ENCODE measurements around the gene PRKAG2. TPM values are rescaled to one million over a fixed set of nuclear protein-coding genes. Genes with fewer than 3 reads are reported as not detected.

The PRKAG2 gene
- total RNA-seq, 3 donors from 2014 or later, result 32.3 to 56.6 (median 34.4) TPM

DNA sequence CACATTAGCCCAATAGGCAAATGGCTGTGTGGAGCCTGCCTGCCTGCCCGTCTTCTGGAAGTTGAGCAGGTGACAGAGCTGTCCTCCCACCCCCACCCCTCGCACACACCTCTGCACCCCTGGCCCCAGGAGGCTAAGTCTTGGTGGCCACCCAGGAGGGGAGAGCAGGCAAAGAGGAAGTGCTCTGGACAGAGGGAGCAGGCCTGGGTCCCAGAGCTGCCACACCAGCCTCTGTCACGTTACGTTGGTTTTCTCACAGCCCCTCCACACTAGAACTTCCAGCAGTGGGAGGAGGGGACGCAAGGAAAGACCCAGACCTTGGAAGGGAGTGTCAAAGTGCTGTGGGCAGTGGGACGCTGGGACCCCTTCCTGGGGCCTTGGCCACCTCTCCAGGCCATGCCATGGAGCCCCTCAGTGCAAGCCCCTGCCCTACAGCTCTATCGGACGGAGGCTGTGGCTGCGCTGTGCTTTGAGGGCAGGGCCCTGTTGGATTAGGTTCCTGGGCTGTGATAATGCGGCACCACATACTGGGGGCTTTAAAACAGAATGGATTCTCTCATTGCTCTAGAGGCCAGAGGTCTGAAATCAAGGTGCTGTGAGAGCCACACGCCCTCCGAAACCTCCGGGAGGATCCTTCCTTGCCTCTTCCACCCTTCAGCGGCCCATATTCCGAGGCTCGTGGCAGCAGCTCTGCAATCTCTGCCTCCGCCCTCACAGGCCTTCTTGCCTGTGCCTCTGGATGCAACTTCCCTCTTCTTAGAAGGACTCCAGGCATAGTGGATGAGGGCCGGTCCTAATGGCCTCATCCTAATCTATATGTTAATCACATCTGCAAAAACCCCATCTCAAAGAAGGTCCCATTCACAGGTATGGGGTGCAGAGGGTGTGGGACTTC lies 9.9 kb downstream of the PRKAG2 start:
- Histone ChIP-seq H3K4me1 (peaks cover 4 to 12% of the 10 kb centered on the region in 2 donors), H3K27ac (peak overlapping the region; percentile 13 to 73), H3K9me3 (no peaks in the 10 kb centered on the region), H3K27me3 (no peaks in the 10 kb centered on the region), H3K4me3 (no peak overlapping the region), H3K36me3 (no peaks in the 10 kb centered on the region)
- no peak for TF ChIP-seq POLR2AphosphoS5 (IDR thresholded peaks at IDR 0.05)
- no peak for TF ChIP-seq POLR2A (IDR thresholded peaks at IDR 0.05)
- no peak for TF ChIP-seq CTCF (IDR thresholded peaks at IDR 0.05)
- no peak for DNase-seq (ENCODE audit: low spot score in 2 of 2)
- intact Hi-C loops (cut with DNase I; ENCODE audit: low total_unique reads), result no loop called here

DNA sequence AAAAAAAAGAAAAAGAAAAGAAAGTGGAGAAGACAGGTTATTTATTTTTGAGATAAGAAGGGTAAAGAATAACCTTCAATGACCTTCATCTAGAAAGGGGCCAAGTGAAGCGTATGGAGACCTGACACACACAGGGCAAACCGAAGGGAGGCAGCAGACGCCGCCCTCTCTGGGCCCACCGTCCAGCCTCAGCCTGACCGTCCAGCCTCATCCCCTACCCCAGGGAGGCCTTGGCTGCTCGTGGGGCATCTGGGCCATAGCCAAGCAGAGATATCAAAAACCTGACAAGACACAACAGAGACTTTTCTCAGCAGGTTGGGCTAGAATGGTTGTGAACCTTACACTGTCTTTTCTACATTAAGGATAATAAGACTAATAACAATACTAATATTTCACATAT lies 10.9 kb downstream of the PRKAG2 start:
- no peaks in the 10 kb centered on the region for H3K36me3 ChIP-seq

GRCh38 chr7:151865070-151865670 lies 11.7 kb downstream of the PRKAG2 start:
- intact Hi-C loops (cut with DNase I; ENCODE audit: low total_unique reads), result no loop called here
- Histone ChIP-seq H3K27me3 (no peaks in the 10 kb centered on the region), H3K9me3 (no peaks in the 10 kb centered on the region), H3K36me3 (no peaks in the 10 kb centered on the region), H3K4me3 (no peak overlapping the region), H3K4me1 (peaks cover 4 to 12% of the 10 kb centered on the region in 2 donors), H3K27ac (no peak overlapping the region)
- TF ChIP-seq POLR2AphosphoS5 (IDR thresholded peaks at IDR 0.05) (no peak), POLR2A (IDR thresholded peaks at IDR 0.05) (no peak), CTCF (IDR thresholded peaks at IDR 0.05) (no peak)
- no peak for DNase-seq (ENCODE audit: low spot score in 2 of 2)

More for the DNA sequence above, 10.9 kb downstream of the PRKAG2 start:
- no peak for DNase-seq (ENCODE audit: low spot score in 2 of 2)
- TF ChIP-seq CTCF (IDR thresholded peaks at IDR 0.05), result no peak
- no peak for TF ChIP-seq POLR2A (IDR thresholded peaks at IDR 0.05)
- no peak for TF ChIP-seq POLR2AphosphoS5 (IDR thresholded peaks at IDR 0.05)
- H3K27ac ChIP-seq, result no peak overlapping the region
- no peak overlapping the region for H3K4me3 ChIP-seq
- intact Hi-C loops (cut with DNase I; ENCODE audit: low total_unique reads), result no loop called here
- H3K9me3 ChIP-seq, result no peaks in the 10 kb centered on the region
- H3K4me1 ChIP-seq, result peaks cover 4 to 12% of the 10 kb centered on the region in 2 donors
- H3K27me3 ChIP-seq, result no peaks in the 10 kb centered on the region

DNA sequence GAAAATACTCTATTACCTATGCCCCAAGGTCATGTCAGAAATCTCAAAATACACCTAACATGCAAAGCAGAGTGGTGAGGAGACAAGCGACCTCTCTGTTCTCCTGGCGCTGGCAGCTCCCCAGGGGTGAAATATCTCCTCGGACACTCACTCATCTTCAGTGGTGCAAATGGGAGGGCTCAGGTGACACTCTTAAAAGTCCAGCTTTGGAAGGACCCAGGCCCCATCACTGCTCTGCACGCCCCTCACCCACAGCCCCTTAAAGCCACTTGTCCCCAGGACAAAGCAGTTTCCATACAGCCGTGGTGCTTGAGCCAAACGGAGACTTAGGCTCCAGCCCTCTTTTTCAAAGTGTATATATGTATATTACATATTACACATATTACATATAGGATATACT lies 12.4 kb downstream of the PRKAG2 start:
- no peaks in the 10 kb centered on the region for H3K36me3 ChIP-seq
- DNase-seq (ENCODE audit: low spot score in 2 of 2), result no peak
- intact Hi-C loops (cut with DNase I; ENCODE audit: low total_unique reads), result no loop called here
- H3K4me3 ChIP-seq, result no peak overlapping the region
- no peaks in the 10 kb centered on the region for H3K27me3 ChIP-seq
- TF ChIP-seq CTCF (IDR thresholded peaks at IDR 0.05) (no peak), POLR2AphosphoS5 (IDR thresholded peaks at IDR 0.05) (no peak), POLR2A (IDR thresholded peaks at IDR 0.05) (no peak)
- no peak overlapping the region for H3K27ac ChIP-seq
- no peaks in the 10 kb centered on the region for H3K9me3 ChIP-seq
- H3K4me1 ChIP-seq, result peaks cover 2 to 8% of the 10 kb centered on the region in 2 donors

- TF ChIP-seq POLR2A (IDR thresholded peaks at IDR 0.05) (no peak), CTCF (IDR thresholded peaks at IDR 0.05) (no peak), POLR2AphosphoS5 (IDR thresholded peaks at IDR 0.05) (no peak)
- Histone ChIP-seq H3K27me3 (no peaks in the 10 kb centered on the region), H3K9me3 (no peaks in the 10 kb centered on the region), H3K36me3 (no peaks in the 10 kb centered on the region), H3K4me3 (no peak overlapping the region), H3K4me1 (peaks cover 0 to 8% of the 10 kb centered on the region in 2 donors), H3K27ac (no peak overlapping the region)
- no peak for DNase-seq (ENCODE audit: low spot score in 2 of 2)
- intact Hi-C loops (cut with DNase I; ENCODE audit: low total_unique reads), result no loop called here
Observed at GRCh38 chr7:151864081-151864480, 12.8 kb downstream of the PRKAG2 start.

All from breast epithelium (tissue), 4 donors.